RPMI7951 (cell line): ENCODE data around the gene PHEX. TPM values are rescaled to one million over a fixed set of nuclear protein-coding genes. Genes with fewer than 3 reads are reported as not detected.

Experiments used
- DNase-seq: peaks from one replicate; pipeline ENCODE4 v3.0.0-alpha.2; 2012; ENCODE audit warnings: low read depth
- total RNA-seq: library from RNA; depleted of rRNA; stranded (reverse); fragments of >200 nt; shearing (Covaris generic); gene quantifications from 2 replicates; pipeline ENCODE4 v1.2.3, GENCODE V29; 2014

Gene PHEX
- total RNA-seq, 1 experiment from 2014 or later, result 0.84 TPM

GRCh38 chrX:22105231-22105630 lies 73.1 kb downstream of the PHEX start:
- no peak for DNase-seq

DNA sequence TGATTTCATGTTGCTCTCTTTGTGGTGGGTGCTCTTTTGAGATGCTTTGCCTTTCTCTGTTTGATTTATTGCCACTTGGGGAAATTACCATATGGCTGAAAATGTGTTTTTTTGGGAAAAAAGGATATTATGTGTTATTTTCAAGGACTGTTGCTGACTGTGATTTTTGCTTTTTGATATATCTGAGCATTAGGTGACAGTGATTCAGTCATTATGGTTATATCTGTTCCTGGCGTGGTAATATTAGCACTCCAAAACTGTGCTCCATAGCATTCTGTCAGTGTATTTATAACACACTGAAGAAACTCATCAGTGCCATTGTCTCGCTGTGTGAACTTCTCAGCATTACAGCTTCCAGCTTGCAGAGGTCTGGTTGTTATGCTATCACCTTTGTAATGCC lies 73.8 kb downstream of the PHEX start:
- DNase-seq, result no peak

DNA sequence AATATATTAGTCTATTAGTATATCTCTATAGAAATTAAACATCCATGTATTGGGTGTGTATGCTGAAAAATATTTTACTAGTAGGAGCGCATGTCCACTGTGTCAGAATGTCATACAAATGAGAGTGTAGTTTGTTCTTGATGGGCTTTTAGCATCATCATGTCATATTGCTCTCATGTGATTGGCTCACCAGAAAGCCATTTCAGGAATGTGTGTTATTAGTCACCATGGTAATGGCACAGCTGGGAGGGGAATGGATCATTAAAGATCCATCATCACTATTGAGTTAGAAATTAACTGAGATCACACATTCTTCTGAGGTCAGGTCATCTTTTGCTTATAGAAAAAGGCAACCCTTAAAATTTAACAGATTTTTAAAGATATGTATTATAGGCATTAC lies 77.3 kb downstream of the PHEX start:
- DNase-seq, result peak; percentile 44

GRCh38 chrX:22110729-22111494 lies 78.8 kb downstream of the PHEX start:
- no peak for DNase-seq

GRCh38 chrX:22116605-22117546 lies 84.8 kb downstream of the PHEX start:
- no peak for DNase-seq

DNA sequence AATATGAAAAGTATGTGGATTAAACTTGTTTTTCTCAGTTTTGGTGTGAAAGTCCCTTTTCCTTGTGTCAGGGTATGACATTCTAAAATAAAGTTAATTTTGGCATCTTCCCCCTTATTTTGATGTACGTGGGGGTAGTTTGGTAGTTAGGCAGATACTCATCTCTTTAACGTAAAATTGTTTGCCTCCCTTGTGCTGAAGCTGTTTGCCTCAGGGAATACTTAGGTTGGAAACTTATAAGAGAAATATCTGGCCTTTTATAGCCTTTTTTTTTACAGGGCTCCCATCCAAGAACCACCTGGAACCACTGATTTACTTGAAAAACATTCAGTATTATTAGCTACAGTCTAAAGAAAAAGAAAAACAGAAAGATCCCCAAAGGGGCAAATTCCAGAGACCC lies 85.5 kb downstream of the PHEX start:
- DNase-seq, result peak; percentile 15

DNA sequence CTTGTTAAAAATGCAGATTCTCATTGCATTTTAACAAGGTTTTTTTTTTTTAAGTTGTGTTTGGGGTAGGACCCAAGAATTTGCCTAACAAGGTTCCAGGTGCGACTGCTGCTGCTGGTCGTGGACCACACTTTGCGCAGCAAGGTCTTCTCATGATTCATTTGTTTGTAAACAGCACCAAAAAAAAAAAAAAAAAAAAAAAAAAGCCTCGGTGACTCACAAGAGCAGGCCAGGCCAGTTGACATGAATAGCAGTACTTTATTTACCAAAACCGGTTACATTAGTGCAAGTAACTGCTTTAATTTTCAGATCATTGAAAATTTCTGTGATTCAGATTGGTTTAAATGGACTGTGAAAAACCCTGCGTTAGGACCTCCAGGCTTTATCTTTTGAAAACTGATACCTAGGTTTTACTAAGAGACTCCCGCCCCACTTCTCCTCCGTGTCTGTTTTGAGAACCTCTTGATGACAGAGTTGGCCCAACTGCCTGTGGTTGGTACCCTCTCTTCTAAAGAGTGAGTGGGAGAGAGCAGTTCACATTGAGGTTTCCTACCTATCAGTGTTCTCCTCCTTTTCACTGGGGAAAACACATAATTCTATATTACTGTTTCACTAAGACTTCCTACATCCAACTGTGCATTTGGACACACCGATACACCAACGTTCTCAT lies 86.2 kb downstream of the PHEX start:
- DNase-seq, result no peak

GRCh38 chrX:22121161-22121560 lies 89.0 kb downstream of the PHEX start:
- DNase-seq, result no peak

- peak; percentile 67 for DNase-seq
Measured at GRCh38 chrX:22122510-22122909, 90.4 kb downstream of the PHEX start.

GRCh38 chrX:22124098-22124497 lies 92.0 kb downstream of the PHEX start:
- DNase-seq, result no peak

DNA sequence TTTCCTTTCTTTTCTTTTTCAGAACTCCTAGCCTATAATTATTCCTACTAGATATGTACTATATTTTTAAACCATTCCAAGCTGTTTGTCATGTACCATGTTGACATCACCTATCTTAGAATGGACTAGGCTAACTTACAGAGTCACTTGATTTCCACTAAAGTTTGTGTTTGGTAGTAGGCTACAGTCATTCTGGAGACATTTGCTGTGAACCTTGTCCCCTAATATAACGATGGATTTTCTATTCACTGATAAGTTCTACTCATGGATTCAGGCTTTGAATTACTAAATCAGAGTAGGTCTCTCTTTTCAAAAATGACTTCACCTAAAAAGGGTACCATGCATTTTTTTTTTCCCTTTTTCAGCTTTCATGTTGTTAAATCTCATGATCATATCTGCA lies 93.4 kb downstream of the PHEX start:
- DNase-seq, result no peak

GRCh38 chrX:22126327-22126726 lies 94.2 kb downstream of the PHEX start:
- peak; percentile 61 for DNase-seq

GRCh38 chrX:22128961-22129360 lies 96.8 kb downstream of the PHEX start:
- DNase-seq, result no peak

GRCh38 chrX:22134681-22135080 lies 102.6 kb downstream of the PHEX start:
- DNase-seq, result peak; percentile 90

DNA sequence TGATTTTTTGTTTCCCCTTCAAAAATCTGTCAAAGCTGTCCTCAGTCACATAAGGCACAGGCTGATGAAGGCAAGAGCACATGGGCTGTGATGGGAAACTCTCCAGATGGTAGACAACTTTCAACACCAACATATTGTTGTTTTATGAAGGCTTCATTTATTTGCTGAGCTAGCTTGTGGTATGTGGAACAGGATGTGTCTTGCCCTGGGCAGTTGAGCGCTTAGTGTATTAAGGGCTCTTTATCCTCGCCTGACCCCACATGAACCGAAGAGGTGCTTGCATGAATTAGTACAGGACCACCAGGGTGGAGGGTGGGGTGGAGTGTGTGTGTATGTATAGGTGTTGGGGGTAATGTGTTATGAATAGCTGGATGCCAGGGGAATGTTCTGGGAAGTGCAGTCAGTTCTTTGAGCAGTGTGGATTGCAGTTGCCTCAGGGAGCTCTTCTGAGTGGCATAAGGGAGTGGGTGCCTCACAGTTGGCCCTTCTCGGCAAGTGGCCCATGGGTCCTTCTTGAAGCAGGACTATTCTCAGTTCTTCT lies 103.1 kb downstream of the PHEX start:
- peak; percentile 93 for DNase-seq

- DNase-seq, result peak; percentile 81
Measured at GRCh38 chrX:22135994-22136684, 104.0 kb downstream of the PHEX start.

- no peak for DNase-seq
Measured at GRCh38 chrX:22136711-22137110, 104.6 kb downstream of the PHEX start.

GRCh38 chrX:22139822-22140221 lies 107.7 kb downstream of the PHEX start:
- no peak for DNase-seq

- no peak for DNase-seq
Measured at GRCh38 chrX:22141047-22141730, 109.1 kb downstream of the PHEX start.

- no peak for DNase-seq
Measured at GRCh38 chrX:22147214-22147613, 115.1 kb downstream of the PHEX start.

DNA sequence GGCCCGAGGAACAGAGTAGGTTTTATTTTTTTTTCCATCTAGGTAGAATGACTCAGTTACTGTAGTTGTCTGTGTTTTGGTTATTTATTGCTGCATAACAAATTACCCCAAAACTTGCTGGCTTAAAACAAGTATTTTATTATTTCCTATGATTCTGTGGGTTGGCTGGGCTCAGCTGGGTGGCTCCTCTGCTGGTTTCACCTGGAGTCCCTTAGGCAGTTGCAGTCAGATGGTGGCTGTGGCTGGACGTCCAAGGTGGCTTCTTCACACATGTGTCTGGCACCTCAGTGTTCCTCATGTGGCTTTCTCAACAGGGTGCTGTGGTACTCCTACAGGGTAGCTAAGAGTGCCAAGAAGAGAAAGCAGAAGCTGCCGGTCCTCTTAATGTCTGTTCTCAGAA lies 115.8 kb downstream of the PHEX start:
- no peak for DNase-seq
